Lower leg skin (tissue), 4 donors: Measurements from ENCODE around the gene GAGE12C. TPM values are rescaled to one million over a fixed set of nuclear protein-coding genes. Genes with fewer than 3 reads are reported as not detected.
"Not testable (repeated sequence)": the region's sequence is repeated elsewhere in the genome, so short reads cannot be mapped to it uniquely, and the experiment has no call there.

Source experiments
- DNase-seq, 2 donors: peaks; one replicate each; pipeline ENCODE4 v3.0.0-alpha.2; 2019; ENCODE audit warnings: low spot score in 2 of 2
- H3K4me3 ChIP-seq: fragments of 200-600 bp; sonication (generic); 2 replicates; pipeline ENCODE4 v1.5.1; 2017; ENCODE audit warnings: mild to moderate bottlenecking, low read depth; ENCODE audit not compliant: poor library complexity, severe bottlenecking
- WGBS, 2 donors: methylation state at CpG; one replicate each; pipeline ENCODE4 v1.1.5; 2018; 5-methylcytosine and 5-hydroxymethylcytosine counted together
- intact Hi-C: fragments of 100-400 bp; cut with DNase I; formaldehyde crosslinking; loops from one replicate; pipeline ENCODE4 v1.15.0; 2023; ENCODE audit warnings: low total_unique reads
- total RNA-seq, 4 donors: library from RNA; depleted of rRNA; stranded (reverse); fragments of >200 nt; gene quantifications; one replicate each; pipeline ENCODE4 v1.1.0, GENCODE V29; 2016

Gene GAGE12C, protein sequence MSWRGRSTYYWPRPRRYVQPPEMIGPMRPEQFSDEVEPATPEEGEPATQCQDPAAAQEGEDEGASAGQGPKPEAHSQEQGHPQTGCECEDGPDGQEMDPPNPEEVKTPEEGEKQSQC
- total RNA-seq = not detected

DNA sequence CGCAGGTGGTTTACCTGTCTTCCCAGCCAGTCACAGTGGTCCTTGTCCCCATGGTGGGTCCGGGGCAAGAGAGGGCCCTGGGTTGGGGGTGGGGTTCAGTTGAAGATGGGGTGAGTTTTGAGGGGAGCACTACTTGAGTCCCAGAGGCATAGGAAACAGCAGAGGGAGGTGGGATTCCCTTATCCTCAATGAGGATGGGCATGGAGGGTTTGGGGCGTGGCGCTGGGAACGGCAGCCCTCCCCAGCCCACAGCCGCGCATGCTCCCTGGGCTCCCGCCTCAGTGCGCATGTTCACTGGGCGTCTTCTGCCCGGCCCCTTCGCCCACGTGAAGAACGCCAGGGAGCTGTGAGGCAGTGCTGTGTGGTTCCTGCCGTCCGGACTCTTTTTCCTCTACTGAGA is at the start of gene GAGE12C:
GAGE12C (plus strand) TSS at position 301 of the 400 bp plus-strand sequence. CDS start 1,155 bp downstream, outside the sequence.
- intact Hi-C loops, DNase-seq, H3K4me3 ChIP-seq: not testable (repeated sequence)
- WGBS, 2 donors = no CpG with 5 or more reads among the region's 16 CpGs

DNA sequence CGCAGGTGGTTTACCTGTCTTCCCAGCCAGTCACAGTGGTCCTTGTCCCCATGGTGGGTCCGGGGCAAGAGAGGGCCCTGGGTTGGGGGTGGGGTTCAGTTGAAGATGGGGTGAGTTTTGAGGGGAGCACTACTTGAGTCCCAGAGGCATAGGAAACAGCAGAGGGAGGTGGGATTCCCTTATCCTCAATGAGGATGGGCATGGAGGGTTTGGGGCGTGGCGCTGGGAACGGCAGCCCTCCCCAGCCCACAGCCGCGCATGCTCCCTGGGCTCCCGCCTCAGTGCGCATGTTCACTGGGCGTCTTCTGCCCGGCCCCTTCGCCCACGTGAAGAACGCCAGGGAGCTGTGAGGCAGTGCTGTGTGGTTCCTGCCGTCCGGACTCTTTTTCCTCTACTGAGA is 9.5 kb downstream of the GAGE12C start, which contains the start of gene GAGE12D:
GAGE12D (plus strand) TSS at position 301 of the 400 bp plus-strand sequence. CDS start 1,155 bp downstream, outside the sequence.
- WGBS, 2 donors = no CpG with 5 or more reads among the region's 16 CpGs
- DNase-seq, intact Hi-C loops, H3K4me3 ChIP-seq: not testable (repeated sequence)

DNA sequence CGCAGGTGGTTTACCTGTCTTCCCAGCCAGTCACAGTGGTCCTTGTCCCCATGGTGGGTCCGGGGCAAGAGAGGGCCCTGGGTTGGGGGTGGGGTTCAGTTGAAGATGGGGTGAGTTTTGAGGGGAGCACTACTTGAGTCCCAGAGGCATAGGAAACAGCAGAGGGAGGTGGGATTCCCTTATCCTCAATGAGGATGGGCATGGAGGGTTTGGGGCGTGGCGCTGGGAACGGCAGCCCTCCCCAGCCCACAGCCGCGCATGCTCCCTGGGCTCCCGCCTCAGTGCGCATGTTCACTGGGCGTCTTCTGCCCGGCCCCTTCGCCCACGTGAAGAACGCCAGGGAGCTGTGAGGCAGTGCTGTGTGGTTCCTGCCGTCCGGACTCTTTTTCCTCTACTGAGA is 19.0 kb downstream of the GAGE12C start, which contains the start of gene GAGE12E:
GAGE12E (plus strand) TSS at position 301 of the 400 bp plus-strand sequence. CDS start 1,155 bp downstream, outside the sequence.
- no CpG with 5 or more reads among the region's 16 CpGs for WGBS, 2 donors
- intact Hi-C loops = not testable (repeated sequence)

DNA sequence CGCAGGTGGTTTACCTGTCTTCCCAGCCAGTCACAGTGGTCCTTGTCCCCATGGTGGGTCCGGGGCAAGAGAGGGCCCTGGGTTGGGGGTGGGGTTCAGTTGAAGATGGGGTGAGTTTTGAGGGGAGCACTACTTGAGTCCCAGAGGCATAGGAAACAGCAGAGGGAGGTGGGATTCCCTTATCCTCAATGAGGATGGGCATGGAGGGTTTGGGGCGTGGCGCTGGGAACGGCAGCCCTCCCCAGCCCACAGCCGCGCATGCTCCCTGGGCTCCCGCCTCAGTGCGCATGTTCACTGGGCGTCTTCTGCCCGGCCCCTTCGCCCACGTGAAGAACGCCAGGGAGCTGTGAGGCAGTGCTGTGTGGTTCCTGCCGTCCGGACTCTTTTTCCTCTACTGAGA is 28.6 kb downstream of the GAGE12C start, which contains the start of gene GAGE12F:
GAGE12F (plus strand) TSS at position 301 of the 400 bp plus-strand sequence. CDS start 1,155 bp downstream, outside the sequence.
- WGBS, 2 donors = no CpG with 5 or more reads among the region's 16 CpGs
- DNase-seq, H3K4me3 ChIP-seq, intact Hi-C loops: not testable (repeated sequence)

More for the DNA sequence above, 19.0 kb downstream of the GAGE12C start, which contains the start of gene GAGE12E:
- H3K4me3 ChIP-seq, DNase-seq: not testable (repeated sequence)

DNA sequence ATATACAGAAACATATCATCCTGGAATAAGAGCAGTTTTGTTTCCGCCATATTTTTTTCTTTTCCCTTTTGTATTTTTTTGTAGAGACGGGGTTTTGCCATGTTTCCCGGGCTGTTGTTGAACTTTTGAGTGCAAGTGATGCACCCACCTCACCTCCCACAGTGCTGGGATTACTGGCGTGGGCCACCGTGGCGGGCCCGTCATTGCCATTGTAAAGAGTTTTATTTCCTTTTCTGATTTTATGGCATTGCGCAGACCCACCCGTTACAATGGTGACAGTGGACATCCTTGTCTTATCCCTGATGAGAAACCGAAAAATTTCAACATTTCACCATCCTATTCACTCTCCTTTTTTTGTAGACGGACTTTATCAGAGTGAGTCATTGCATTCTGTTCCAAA is 36.8 kb downstream of the GAGE12C start:
- 98% methylated on average over 7 of the region's 11 CpGs; no CpG with 5 or more reads in 1 of the 2 donors for WGBS, 2 donors
- H3K4me3 ChIP-seq, DNase-seq, intact Hi-C loops: not testable (repeated sequence)

DNA sequence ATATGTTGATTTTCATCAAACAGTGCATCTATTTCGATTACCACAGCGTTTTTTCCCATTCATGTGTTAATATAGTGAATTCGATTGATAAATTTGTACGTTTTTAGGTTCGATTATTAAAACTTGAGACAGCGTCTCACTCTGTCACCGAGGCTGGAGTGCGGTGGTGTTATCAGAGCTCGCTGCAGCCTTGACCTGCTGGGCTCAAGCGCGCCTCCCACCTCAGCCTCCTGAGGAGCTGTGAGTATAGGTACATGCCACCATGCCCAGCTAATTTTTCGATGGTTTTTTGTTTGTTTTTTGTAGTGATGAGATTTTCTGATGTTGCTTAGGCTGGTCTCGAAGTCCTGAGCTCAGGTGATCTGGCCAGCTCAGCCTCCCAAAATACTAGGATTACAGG is 37.2 kb downstream of the GAGE12C start:
- H3K4me3 ChIP-seq, intact Hi-C loops, DNase-seq: not testable (repeated sequence)
- WGBS, 2 donors = 99% methylated on average over 10 of the region's 13 CpGs; no CpG with 5 or more reads in 1 of the 2 donors

DNA sequence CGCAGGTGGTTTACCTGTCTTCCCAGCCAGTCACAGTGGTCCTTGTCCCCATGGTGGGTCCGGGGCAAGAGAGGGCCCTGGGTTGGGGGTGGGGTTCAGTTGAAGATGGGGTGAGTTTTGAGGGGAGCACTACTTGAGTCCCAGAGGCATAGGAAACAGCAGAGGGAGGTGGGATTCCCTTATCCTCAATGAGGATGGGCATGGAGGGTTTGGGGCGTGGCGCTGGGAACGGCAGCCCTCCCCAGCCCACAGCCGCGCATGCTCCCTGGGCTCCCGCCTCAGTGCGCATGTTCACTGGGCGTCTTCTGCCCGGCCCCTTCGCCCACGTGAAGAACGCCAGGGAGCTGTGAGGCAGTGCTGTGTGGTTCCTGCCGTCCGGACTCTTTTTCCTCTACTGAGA is 38.1 kb downstream of the GAGE12C start, which contains the start of gene GAGE12G:
GAGE12G (plus strand) TSS at position 301 of the 400 bp plus-strand sequence. CDS start 1,155 bp downstream, outside the sequence.
- no CpG with 5 or more reads among the region's 16 CpGs for WGBS, 2 donors
- DNase-seq, intact Hi-C loops, H3K4me3 ChIP-seq: not testable (repeated sequence)

DNA sequence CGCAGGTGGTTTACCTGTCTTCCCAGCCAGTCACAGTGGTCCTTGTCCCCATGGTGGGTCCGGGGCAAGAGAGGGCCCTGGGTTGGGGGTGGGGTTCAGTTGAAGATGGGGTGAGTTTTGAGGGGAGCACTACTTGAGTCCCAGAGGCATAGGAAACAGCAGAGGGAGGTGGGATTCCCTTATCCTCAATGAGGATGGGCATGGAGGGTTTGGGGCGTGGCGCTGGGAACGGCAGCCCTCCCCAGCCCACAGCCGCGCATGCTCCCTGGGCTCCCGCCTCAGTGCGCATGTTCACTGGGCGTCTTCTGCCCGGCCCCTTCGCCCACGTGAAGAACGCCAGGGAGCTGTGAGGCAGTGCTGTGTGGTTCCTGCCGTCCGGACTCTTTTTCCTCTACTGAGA is 47.7 kb downstream of the GAGE12C start, which contains the start of gene GAGE12H:
GAGE12H (plus strand) TSS at position 301 of the 400 bp plus-strand sequence. CDS start 1,155 bp downstream, outside the sequence.
- no CpG with 5 or more reads among the region's 16 CpGs for WGBS, 2 donors
- DNase-seq, H3K4me3 ChIP-seq, intact Hi-C loops: not testable (repeated sequence)

Other genes starting within 250 kb of the GAGE12C start
- gene GAGE10, start 228.5 kb upstream of the GAGE12C start, total RNA-seq = not detected
- gene GAGE12J, start 210.1 kb upstream of the GAGE12C start, total RNA-seq = not detected
- gene GAGE13, start 200.6 kb upstream of the GAGE12C start, total RNA-seq = not detected
- not detected for gene GAGE12D, start 9.6 kb downstream of the GAGE12C start, total RNA-seq
- gene GAGE12E, start 19.1 kb downstream of the GAGE12C start, total RNA-seq = not detected
- gene GAGE12F, start 28.7 kb downstream of the GAGE12C start, total RNA-seq = not detected
- gene GAGE12G, start 38.2 kb downstream of the GAGE12C start, total RNA-seq = not detected
- gene GAGE12H, start 47.8 kb downstream of the GAGE12C start, total RNA-seq = not detected
- gene GAGE2A, start 57.3 kb downstream of the GAGE12C start, total RNA-seq = not detected
- gene GAGE1, start 66.8 kb downstream of the GAGE12C start, total RNA-seq = not detected
- not detected for gene PAGE1, start 163.8 kb downstream of the GAGE12C start, total RNA-seq